ENCODE results near the gene CYB5D1.

The CYB5D1 gene

GRCh38 chr17:7887038-7887481 lies 29.3 kb downstream of the CYB5D1 start:
- H2BK5ac ChIP-seq (ENCODE audit: low read depth, low read length, poor library complexity, severe bottlenecking) = peak overlapping the region; percentile 76
- H4K91ac ChIP-seq (ENCODE audit: low read length) = peak overlapping the region; percentile 32
- H3K4me2 ChIP-seq (ENCODE audit: low read length, poor library complexity, severe bottlenecking) = peak overlapping the region; percentile 94
- peak overlapping the region; percentile 12 for H4K8ac ChIP-seq (ENCODE audit: low read length)
- 0% methylated on average over 4 of the region's 8 CpGs for WGBS
- no peak overlapping the region for H2AFZ ChIP-seq (ENCODE audit: low read depth, low read length)
- no peak overlapping the region for H3K23ac ChIP-seq (ENCODE audit: low read length in 2 of 2)
- H3K9ac ChIP-seq (ENCODE audit: low read length) = peak overlapping the region; percentile 91
- peak overlapping the region; percentile 95 for H3K27ac ChIP-seq (ENCODE audit: low read length, poor library complexity, severe bottlenecking)
- H3K4me1 ChIP-seq (ENCODE audit: control insufficient read depth, insufficient read depth, low read depth, low read length) = peaks cover 21% of the 10 kb centered on the region
- peak overlapping the region; percentile 98 for H2AK5ac ChIP-seq (ENCODE audit: low read length, severe bottlenecking)
- H3K36me3 ChIP-seq (ENCODE audit: control insufficient read depth in 1 of 2, insufficient read depth in 2 of 2, low read depth in 1 of 2, low read length in 2 of 2) = peaks cover 20 to 22% of the 10 kb centered on the region in 2 experiments
- H3K79me1 ChIP-seq (replicated peaks; ENCODE audit: low read length, poor library complexity, severe bottlenecking) = peaks cover 17% of the 10 kb centered on the region
- H2BK15ac ChIP-seq (ENCODE audit: low read depth, poor library complexity, severe bottlenecking) = no peak overlapping the region
- no peaks in the 10 kb centered on the region for H3K9me3 ChIP-seq (ENCODE audit: control insufficient read depth, low read length)
- peak overlapping the region; percentile 84 for H2BK120ac ChIP-seq (ENCODE audit: low read depth, low read length)
- no peak overlapping the region for H3K14ac ChIP-seq (ENCODE audit: low read length in 2 of 2)
- H3K18ac ChIP-seq (ENCODE audit: low read depth in 1 of 2, low read length in 2 of 2) = peak overlapping the region in 1 of 2 experiments; percentile 96
- peak overlapping the region in 1 of 2 experiments; percentile 94 for H3K4me3 ChIP-seq (ENCODE audit: insufficient read depth in 1 of 2, low read depth in 1 of 2, low read length in 2 of 2)
- H3K27me3 ChIP-seq (ENCODE audit: control insufficient read depth in 1 of 2, insufficient read depth in 1 of 2, low read length in 2 of 2) = no peaks in the 10 kb centered on the region
- no peak for DNase-seq
- peak overlapping the region; percentile 46 to 88 for H3K4ac ChIP-seq (ENCODE audit: low read depth in 1 of 2, low read length in 2 of 2)
- H2BK12ac ChIP-seq (ENCODE audit: low read length in 2 of 2) = no peak overlapping the region

GRCh38 chr17:7887482-7888183 lies 29.8 kb downstream of the CYB5D1 start:
- Histone ChIP-seq H3K4me3 (ENCODE audit: insufficient read depth in 1 of 2, low read depth in 1 of 2, low read length in 2 of 2) (peak overlapping the region; percentile 55 to 94), H3K18ac (ENCODE audit: low read depth in 1 of 2, low read length in 2 of 2) (peak overlapping the region; percentile 96 to 98), H3K27ac (ENCODE audit: low read length, poor library complexity, severe bottlenecking) (peak overlapping the region; percentile 96), H3K9me3 (ENCODE audit: control insufficient read depth, low read length) (no peaks in the 10 kb centered on the region), H3K9ac (ENCODE audit: low read length) (peak overlapping the region; percentile 91), H3K4ac (ENCODE audit: low read depth in 1 of 2, low read length in 2 of 2) (peak overlapping the region; percentile 85 to 90), H2AFZ (ENCODE audit: low read depth, low read length) (peak overlapping the region; percentile 70), H2BK120ac (ENCODE audit: low read depth, low read length) (peak overlapping the region; percentile 94), H2AK5ac (ENCODE audit: low read length, severe bottlenecking) (peak overlapping the region; percentile 71), H3K36me3 (ENCODE audit: control insufficient read depth in 1 of 2, insufficient read depth in 2 of 2, low read depth in 1 of 2, low read length in 2 of 2) (peaks cover 20 to 22% of the 10 kb centered on the region in 2 experiments), H3K4me1 (ENCODE audit: control insufficient read depth, insufficient read depth, low read depth, low read length) (peaks cover 20% of the 10 kb centered on the region), H3K79me1 (replicated peaks; ENCODE audit: low read length, poor library complexity, severe bottlenecking) (peaks cover 16% of the 10 kb centered on the region), H3K27me3 (ENCODE audit: control insufficient read depth in 1 of 2, insufficient read depth in 1 of 2, low read length in 2 of 2) (no peaks in the 10 kb centered on the region), H2BK12ac (ENCODE audit: low read length in 2 of 2) (peak overlapping the region; percentile 94 to 95), H4K8ac (ENCODE audit: low read length) (peak overlapping the region; percentile 92), H3K23ac (ENCODE audit: low read length in 2 of 2) (peak overlapping the region in 1 of 2 experiments; percentile 79), H3K14ac (ENCODE audit: low read length in 2 of 2) (peak overlapping the region in 1 of 2 experiments; percentile 99), H3K4me2 (ENCODE audit: low read length, poor library complexity, severe bottlenecking) (peak overlapping the region; percentile 94), H4K91ac (ENCODE audit: low read length) (peak overlapping the region; percentile 97), H2BK5ac (ENCODE audit: low read depth, low read length, poor library complexity, severe bottlenecking) (peak overlapping the region; percentile 59), H2BK15ac (ENCODE audit: low read depth, poor library complexity, severe bottlenecking) (peak overlapping the region; percentile 94)
- WGBS = 1% methylated on average over 24 of the region's 35 CpGs
- peak; percentile 97 for DNase-seq

DNA sequence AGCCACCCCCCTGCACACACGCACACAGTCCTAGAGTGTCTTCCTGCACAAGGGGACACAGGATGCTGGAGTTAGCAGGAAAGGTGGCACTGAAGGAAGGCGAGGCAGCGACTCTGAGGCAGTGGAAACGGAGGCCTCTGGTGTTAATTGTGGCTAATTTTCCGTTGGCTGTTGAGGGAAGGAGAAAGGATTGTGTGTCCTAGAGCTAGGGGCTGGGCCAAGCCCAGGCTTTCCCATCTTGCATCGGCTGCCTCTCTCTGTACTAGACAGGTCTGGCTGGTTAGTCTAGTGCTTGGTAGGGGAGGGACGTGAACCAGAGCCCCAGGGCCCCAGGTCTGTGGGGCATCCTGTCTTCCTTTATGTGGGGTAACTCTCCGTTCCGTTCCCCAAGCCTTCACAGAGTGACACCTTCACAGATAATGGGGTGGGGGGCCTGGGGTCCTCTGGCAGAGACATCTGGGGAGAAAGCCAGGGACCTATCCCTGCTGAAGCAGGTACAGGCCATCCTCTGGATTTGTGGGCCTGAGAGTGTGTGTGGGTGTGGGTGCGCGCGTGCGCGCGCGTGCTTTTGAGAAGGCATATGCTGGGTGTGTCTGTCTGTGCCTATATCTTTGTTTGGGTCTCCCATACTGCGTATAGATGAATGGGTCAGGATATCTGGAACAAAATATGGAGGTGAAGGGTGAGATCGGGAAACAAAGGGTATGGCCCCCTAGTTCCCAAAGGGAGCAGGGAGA lies 30.5 kb downstream of the CYB5D1 start, which contains the start of gene CHD3:
Gene CHD3, plus strand, starts transcription at position 606 of the 737 bp plus-strand sequence. CDS start 212 bp downstream, outside the sequence.
- peaks cover 20% of the 10 kb centered on the region for H3K4me1 ChIP-seq (ENCODE audit: control insufficient read depth, insufficient read depth, low read depth, low read length)
- H4K8ac ChIP-seq (ENCODE audit: low read length) = peak within 1 kb of the TSS; percentile 92
- H4K91ac ChIP-seq (ENCODE audit: low read length) = peak within 1 kb of the TSS; percentile 97
- WGBS = 59% methylated on average over 18 of the region's 18 CpGs
- peak within 1 kb of the TSS; percentile 59 for H2BK5ac ChIP-seq (ENCODE audit: low read depth, low read length, poor library complexity, severe bottlenecking)
- H3K4me3 ChIP-seq (ENCODE audit: insufficient read depth in 1 of 2, low read depth in 1 of 2, low read length in 2 of 2) = peak within 1 kb of the TSS; percentile 55 to 94
- H3K79me1 ChIP-seq (replicated peaks; ENCODE audit: low read length, poor library complexity, severe bottlenecking) = peaks cover 21% of the 10 kb centered on the region
- peak; percentile 68 for DNase-seq
- H3K9me3 ChIP-seq (ENCODE audit: control insufficient read depth, low read length) = no peaks in the 10 kb centered on the region
- peak within 1 kb of the TSS in 1 of 2 experiments; percentile 79 for H3K23ac ChIP-seq (ENCODE audit: low read length in 2 of 2)
- H2AFZ ChIP-seq (ENCODE audit: low read depth, low read length) = peak within 1 kb of the TSS; percentile 70
- H3K27me3 ChIP-seq (ENCODE audit: control insufficient read depth in 1 of 2, insufficient read depth in 1 of 2, low read length in 2 of 2) = no peaks in the 10 kb centered on the region
- H2BK12ac ChIP-seq (ENCODE audit: low read length in 2 of 2) = peak within 1 kb of the TSS; percentile 94 to 95
- H2BK120ac ChIP-seq (ENCODE audit: low read depth, low read length) = peak within 1 kb of the TSS; percentile 94
- H2BK15ac ChIP-seq (ENCODE audit: low read depth, poor library complexity, severe bottlenecking) = peak within 1 kb of the TSS; percentile 94
- H2AK5ac ChIP-seq (ENCODE audit: low read length, severe bottlenecking) = peak within 1 kb of the TSS; percentile 97
- H3K36me3 ChIP-seq (ENCODE audit: control insufficient read depth in 1 of 2, insufficient read depth in 2 of 2, low read depth in 1 of 2, low read length in 2 of 2) = peaks cover 26% of the 10 kb centered on the region in 2 experiments
- peak within 1 kb of the TSS; percentile 85 to 90 for H3K4ac ChIP-seq (ENCODE audit: low read depth in 1 of 2, low read length in 2 of 2)
- H3K27ac ChIP-seq (ENCODE audit: low read length, poor library complexity, severe bottlenecking) = peak within 1 kb of the TSS; percentile 96
- H3K4me2 ChIP-seq (ENCODE audit: low read length, poor library complexity, severe bottlenecking) = peak within 1 kb of the TSS; percentile 92
- H3K14ac ChIP-seq (ENCODE audit: low read length in 2 of 2) = peak within 1 kb of the TSS in 1 of 2 experiments; percentile 99
- peak within 1 kb of the TSS; percentile 96 to 98 for H3K18ac ChIP-seq (ENCODE audit: low read depth in 1 of 2, low read length in 2 of 2)
- H3K9ac ChIP-seq (ENCODE audit: low read length) = peak within 1 kb of the TSS; percentile 88
